Liver (tissue), 9 donors: ENCODE measurements around the gene MTIF3. TPM values are rescaled to one million over a fixed set of nuclear protein-coding genes. Genes with fewer than 3 reads are reported as not detected.

ENCODE experiments used
- DNase-seq: peaks from one replicate; pipeline ENCODE4 v3.0.0-alpha.2; 2017; ENCODE audit warnings: low spot score
- H3K27ac ChIP-seq, 2 donors: one replicate each; pipeline ENCODE4 v1.7.0; 2013; ENCODE audit warnings: inconsistent platforms in 2 of 2, low read length in 2 of 2, control low read depth in 1 of 2, low read depth in 1 of 2, mild to moderate bottlenecking in 1 of 2
- H3K27me3 ChIP-seq, 4 donors: one replicate each; pipeline versions ENCODE4 v1.6.1 to v1.7.0; 2013; ENCODE audit warnings: low read length in 3 of 4, inconsistent platforms in 1 of 4, mild to moderate bottlenecking in 1 of 4, moderate library complexity in 1 of 4; ENCODE audit not compliant: control insufficient read depth in 4 of 4, insufficient read depth in 4 of 4
- H3K36me3 ChIP-seq, 4 donors: one replicate each; pipeline versions ENCODE4 v1.6.1 to v1.7.0; 2013; ENCODE audit warnings: low read length in 3 of 4, mild to moderate bottlenecking in 3 of 4, low read depth in 1 of 4, moderate library complexity in 1 of 4; ENCODE audit not compliant: control insufficient read depth in 4 of 4, insufficient read depth in 3 of 4
- H3K4me1 ChIP-seq, 4 donors: one replicate each; pipeline versions ENCODE4 v1.6.1 to v1.7.0; 2013; ENCODE audit warnings: low read length in 3 of 4, mild to moderate bottlenecking in 3 of 4, moderate library complexity in 1 of 4; ENCODE audit not compliant: control insufficient read depth in 4 of 4, insufficient read depth in 4 of 4
- H3K4me3 ChIP-seq, 3 donors: one replicate each; pipeline versions ENCODE4 v1.6.1 to v1.7.0; 2013; ENCODE audit warnings: low read length in 3 of 3, control low read depth in 1 of 3, low read depth in 1 of 3, mild to moderate bottlenecking in 1 of 3
- H3K9ac ChIP-seq, 2 donors: one replicate each; pipeline ENCODE4 v1.7.0; 2013; ENCODE audit warnings: low read length in 2 of 2, mild to moderate bottlenecking in 2 of 2, moderate library complexity in 2 of 2, control low read depth in 1 of 2, low read depth in 1 of 2
- H3K9me3 ChIP-seq, 4 donors: one replicate each; pipeline versions ENCODE4 v1.6.1 to v1.7.0; 2013; ENCODE audit warnings: low read length in 3 of 4; ENCODE audit not compliant: control insufficient read depth in 4 of 4
- ATF3 ChIP-seq: IDR thresholded peaks from 2 replicates; pipeline ENCODE4 v1.6.1; 2016; ENCODE audit warnings: antibody characterized with exemption
- EGR1 ChIP-seq, 2 donors: IDR thresholded peaks; 2 replicates each; pipeline ENCODE4 v1.6.1; 2016 to 2018; ENCODE audit warnings: antibody characterized with exemption in 2 of 2, low read depth in 2 of 2
- FOXA1 ChIP-seq: IDR thresholded peaks from 2 replicates; pipeline ENCODE4 v1.6.1; 2016; ENCODE audit warnings: antibody characterized with exemption
- GABPA ChIP-seq, 2 donors: IDR thresholded peaks in 1 of 2; conservative IDR thresholded peaks in 1 of 2; 2 replicates each; pipeline ENCODE4 v1.6.1; 2016; ENCODE audit warnings: antibody characterized with exemption in 2 of 2, mild to moderate bottlenecking in 1 of 2, moderate library complexity in 1 of 2
- HNF4A ChIP-seq, 2 donors: conservative IDR thresholded peaks; 2 replicates each; pipeline ENCODE4 v1.6.1; 2016; ENCODE audit warnings: antibody characterized with exemption in 2 of 2, mild to moderate bottlenecking in 2 of 2
- JUND ChIP-seq, 2 donors: IDR thresholded peaks; 2 replicates each; pipeline ENCODE4 v1.6.1; 2016; ENCODE audit warnings: antibody characterized with exemption in 2 of 2
- MAX ChIP-seq: IDR thresholded peaks from 2 replicates; pipeline ENCODE4 v1.6.1; 2016; ENCODE audit warnings: antibody characterized with exemption
- NR2F2 ChIP-seq: IDR thresholded peaks from 2 replicates; pipeline ENCODE4 v1.6.1; 2016; ENCODE audit warnings: antibody characterized with exemption
- RAD21 ChIP-seq, 2 donors: IDR thresholded peaks; 2 replicates each; pipeline ENCODE4 v1.6.1; 2016; ENCODE audit warnings: antibody characterized with exemption in 2 of 2, mild to moderate bottlenecking in 2 of 2
- REST ChIP-seq: IDR thresholded peaks from 2 replicates; pipeline ENCODE4 v1.6.1; 2016; ENCODE audit warnings: antibody characterized with exemption, mild to moderate bottlenecking
- RXRA ChIP-seq, 2 donors: IDR thresholded peaks; 2 replicates each; pipeline ENCODE4 v1.6.1; 2017 to 2018; ENCODE audit warnings: antibody characterized with exemption in 2 of 2, mild to moderate bottlenecking in 1 of 2
- YY1 ChIP-seq: IDR thresholded peaks from 2 replicates; pipeline ENCODE4 v1.6.1; 2016; ENCODE audit warnings: antibody characterized with exemption, mild to moderate bottlenecking
- WGBS: extraction: QIAGEN DNeasy Blood & Tissue Kit; methylation state at CpG from one replicate; pipeline ENCODE4 v1.1.7; 2013; 5-methylcytosine and 5-hydroxymethylcytosine counted together
- polyA plus RNA-seq, 2 donors: library from polyadenylated mRNA; stranded (reverse) in 1 of 2; unstranded in 1 of 2; fragments of 200-250 nt in 1 of 2; fragments of >200 nt in 1 of 2; fragmentation: Nextera tagmentation in 1 of 2; extraction: Ambion mirVana in 1 of 2; gene quantifications; one replicate each; pipeline versions ENCODE4 v1.2.1 to v1.2.3, GENCODE V29; 2013 to 2015
- total RNA-seq, 2 donors: library from RNA; depleted of rRNA; stranded (reverse); fragments of >200 nt; gene quantifications; one replicate each; pipeline ENCODE4 v1.2.3, GENCODE V29; 2014
- TF ChIP-seq, protein P1 (sequence below): IDR thresholded peaks from 2 replicates; pipeline ENCODE4 v1.6.1; 2016; ENCODE audit warnings: antibody characterized with exemption
- TF ChIP-seq, protein P2 (sequence below): fragments of 150-350 bp; IDR thresholded peaks from 2 replicates; pipeline ENCODE4 v1.5.1; 2017; ENCODE audit warnings: improper control_type of control experiment, low read depth, low read length; ENCODE audit not compliant: missing input control
- donor health status: healthy.
- donor health status: healthy.
- donor health status: healthy.
- donor health status: healthy.
- donor health status: healthy.

Gene MTIF3
- total and polyA plus RNA-seq, 4 donors = 28.0 to 62.1 (median 32.8) TPM

- TF ChIP-seq NR2F2 (no peak), GABPA (IDR thresholded peaks at IDR 0.05 in 1 of 2, conservative IDR thresholded peaks at IDR 0.05 in 1 of 2) (no peak)
- TF ChIP-seq, protein P1, sequence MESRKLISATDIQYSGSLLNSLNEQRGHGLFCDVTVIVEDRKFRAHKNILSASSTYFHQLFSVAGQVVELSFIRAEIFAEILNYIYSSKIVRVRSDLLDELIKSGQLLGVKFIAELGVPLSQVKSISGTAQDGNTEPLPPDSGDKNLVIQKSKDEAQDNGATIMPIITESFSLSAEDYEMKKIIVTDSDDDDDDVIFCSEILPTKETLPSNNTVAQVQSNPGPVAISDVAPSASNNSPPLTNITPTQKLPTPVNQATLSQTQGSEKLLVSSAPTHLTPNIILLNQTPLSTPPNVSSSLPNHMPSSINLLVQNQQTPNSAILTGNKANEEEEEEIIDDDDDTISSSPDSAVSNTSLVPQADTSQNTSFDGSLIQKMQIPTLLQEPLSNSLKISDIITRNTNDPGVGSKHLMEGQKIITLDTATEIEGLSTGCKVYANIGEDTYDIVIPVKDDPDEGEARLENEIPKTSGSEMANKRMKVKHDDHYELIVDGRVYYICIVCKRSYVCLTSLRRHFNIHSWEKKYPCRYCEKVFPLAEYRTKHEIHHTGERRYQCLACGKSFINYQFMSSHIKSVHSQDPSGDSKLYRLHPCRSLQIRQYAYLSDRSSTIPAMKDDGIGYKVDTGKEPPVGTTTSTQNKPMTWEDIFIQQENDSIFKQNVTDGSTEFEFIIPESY = no peak
- TF ChIP-seq, protein P2, sequence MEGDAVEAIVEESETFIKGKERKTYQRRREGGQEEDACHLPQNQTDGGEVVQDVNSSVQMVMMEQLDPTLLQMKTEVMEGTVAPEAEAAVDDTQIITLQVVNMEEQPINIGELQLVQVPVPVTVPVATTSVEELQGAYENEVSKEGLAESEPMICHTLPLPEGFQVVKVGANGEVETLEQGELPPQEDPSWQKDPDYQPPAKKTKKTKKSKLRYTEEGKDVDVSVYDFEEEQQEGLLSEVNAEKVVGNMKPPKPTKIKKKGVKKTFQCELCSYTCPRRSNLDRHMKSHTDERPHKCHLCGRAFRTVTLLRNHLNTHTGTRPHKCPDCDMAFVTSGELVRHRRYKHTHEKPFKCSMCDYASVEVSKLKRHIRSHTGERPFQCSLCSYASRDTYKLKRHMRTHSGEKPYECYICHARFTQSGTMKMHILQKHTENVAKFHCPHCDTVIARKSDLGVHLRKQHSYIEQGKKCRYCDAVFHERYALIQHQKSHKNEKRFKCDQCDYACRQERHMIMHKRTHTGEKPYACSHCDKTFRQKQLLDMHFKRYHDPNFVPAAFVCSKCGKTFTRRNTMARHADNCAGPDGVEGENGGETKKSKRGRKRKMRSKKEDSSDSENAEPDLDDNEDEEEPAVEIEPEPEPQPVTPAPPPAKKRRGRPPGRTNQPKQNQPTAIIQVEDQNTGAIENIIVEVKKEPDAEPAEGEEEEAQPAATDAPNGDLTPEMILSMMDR = peak; percentile 60
Measured at GRCh38 chr13:27406178-27406939, 44.0 kb downstream of the MTIF3 start (continued).

GRCh38 chr13:27405546-27406134 lies 44.7 kb downstream of the MTIF3 start:
- no peak for DNase-seq
- Histone ChIP-seq H3K9me3 (no peaks in the 10 kb centered on the region), H3K4me3 (no peak overlapping the region), H3K9ac (no peak overlapping the region), H3K27ac (peak overlapping the region; percentile 84 to 94), H3K27me3 (no peaks in the 10 kb centered on the region), H3K36me3 (no peaks in the 10 kb centered on the region), H3K4me1 (peaks cover 3 to 44% (median 32%) of the 10 kb centered on the region in 4 donors)
- WGBS = 81% methylated on average over 5 of the region's 5 CpGs
- TF ChIP-seq, protein P1 = no peak
- no peak for TF ChIP-seq YY1
- peak in 1 of 2 donors; percentile 41 for TF ChIP-seq RXRA (IDR thresholded peaks at IDR 0.05)

- peak overlapping the region; percentile 15 to 51 (median 19) for H3K4me3 ChIP-seq
- H3K4me1 ChIP-seq = peaks cover 3 to 44% (median 32%) of the 10 kb centered on the region in 4 donors
- no peaks in the 10 kb centered on the region for H3K9me3 ChIP-seq
- WGBS = 36% methylated on average over 17 of the region's 17 CpGs
- DNase-seq = no peak
- peak overlapping the region; percentile 10 to 70 for H3K9ac ChIP-seq
- no peaks in the 10 kb centered on the region for H3K27me3 ChIP-seq
- peak overlapping the region; percentile 84 to 94 for H3K27ac ChIP-seq
- no peaks in the 10 kb centered on the region for H3K36me3 ChIP-seq
- no peak for TF ChIP-seq RAD21 (IDR thresholded peaks at IDR 0.05)
- no peak for TF ChIP-seq JUND (IDR thresholded peaks at IDR 0.05)
- TF ChIP-seq YY1 = no peak
- peak in 1 of 2 donors; percentile 69 for TF ChIP-seq EGR1 (IDR thresholded peaks at IDR 0.05; ENCODE audit: low read depth in 2 of 2)
- TF ChIP-seq, protein P1 = no peak
- no peak for TF ChIP-seq REST
- TF ChIP-seq NR2F2 = no peak
- peak in 1 of 2 donors; percentile 68 for TF ChIP-seq RXRA (IDR thresholded peaks at IDR 0.05)
- peak; percentile 96 for TF ChIP-seq MAX
- TF ChIP-seq GABPA (IDR thresholded peaks at IDR 0.05 in 1 of 2, conservative IDR thresholded peaks at IDR 0.05 in 1 of 2) = peak in 1 of 2 donors; percentile 30
- TF ChIP-seq ATF3 = no peak
- peak; percentile 52 to 78 for TF ChIP-seq HNF4A (conservative IDR thresholded peaks at IDR 0.05)
- TF ChIP-seq FOXA1 = no peak
Measured at GRCh38 chr13:27404680-27405079, 45.7 kb downstream of the MTIF3 start.
